Iris pigment epithelial cell (primary cell): Measurements from ENCODE around the gene R3HDM4.

Experiments used
- DNase-seq: peaks from one replicate; pipeline ENCODE4 v3.0.0-alpha.2; 2011; ENCODE audit warnings: low read depth

R3HDM4 gene

GRCh38 chr19:912181-913079 is 589 bp downstream of the R3HDM4 start:
- no peak for DNase-seq

- DNase-seq, result no peak
These were observed 1.6 kb downstream of the R3HDM4 start for GRCh38 chr19:911197-912033.

GRCh38 chr19:907183-907853 is 5.7 kb downstream of the R3HDM4 start:
- no peak for DNase-seq

- no peak for DNase-seq
These were observed 6.5 kb downstream of the R3HDM4 start for GRCh38 chr19:906480-906879.

DNA sequence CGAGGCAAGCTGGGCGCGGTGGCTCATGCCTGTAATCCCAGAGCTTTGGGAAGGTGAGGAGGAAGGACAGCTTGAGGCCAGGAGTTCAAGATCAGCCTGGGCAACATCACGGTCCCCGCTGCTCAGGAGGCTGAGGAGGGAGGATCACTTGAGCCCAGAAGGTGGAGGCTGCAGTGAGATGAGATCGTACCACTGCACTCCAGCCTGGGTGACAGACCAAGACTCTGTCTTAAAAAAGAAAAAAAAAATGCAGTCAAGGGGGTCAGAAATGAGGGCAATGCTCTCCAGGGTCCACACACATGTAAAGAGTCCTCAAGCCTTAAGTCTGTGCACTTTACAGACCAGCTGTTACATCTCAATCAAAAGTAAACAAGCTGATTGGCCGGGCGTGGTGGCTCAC is 8.5 kb downstream of the R3HDM4 start:
- DNase-seq, result no peak

- DNase-seq, result peak; percentile 39
These were observed 9.7 kb downstream of the R3HDM4 start for GRCh38 chr19:903266-903797.

- DNase-seq, result no peak
These were observed 10.4 kb downstream of the R3HDM4 start for GRCh38 chr19:902446-903226.

- no peak for DNase-seq
These were observed 11.0 kb downstream of the R3HDM4 start for GRCh38 chr19:902093-902370.

DNA sequence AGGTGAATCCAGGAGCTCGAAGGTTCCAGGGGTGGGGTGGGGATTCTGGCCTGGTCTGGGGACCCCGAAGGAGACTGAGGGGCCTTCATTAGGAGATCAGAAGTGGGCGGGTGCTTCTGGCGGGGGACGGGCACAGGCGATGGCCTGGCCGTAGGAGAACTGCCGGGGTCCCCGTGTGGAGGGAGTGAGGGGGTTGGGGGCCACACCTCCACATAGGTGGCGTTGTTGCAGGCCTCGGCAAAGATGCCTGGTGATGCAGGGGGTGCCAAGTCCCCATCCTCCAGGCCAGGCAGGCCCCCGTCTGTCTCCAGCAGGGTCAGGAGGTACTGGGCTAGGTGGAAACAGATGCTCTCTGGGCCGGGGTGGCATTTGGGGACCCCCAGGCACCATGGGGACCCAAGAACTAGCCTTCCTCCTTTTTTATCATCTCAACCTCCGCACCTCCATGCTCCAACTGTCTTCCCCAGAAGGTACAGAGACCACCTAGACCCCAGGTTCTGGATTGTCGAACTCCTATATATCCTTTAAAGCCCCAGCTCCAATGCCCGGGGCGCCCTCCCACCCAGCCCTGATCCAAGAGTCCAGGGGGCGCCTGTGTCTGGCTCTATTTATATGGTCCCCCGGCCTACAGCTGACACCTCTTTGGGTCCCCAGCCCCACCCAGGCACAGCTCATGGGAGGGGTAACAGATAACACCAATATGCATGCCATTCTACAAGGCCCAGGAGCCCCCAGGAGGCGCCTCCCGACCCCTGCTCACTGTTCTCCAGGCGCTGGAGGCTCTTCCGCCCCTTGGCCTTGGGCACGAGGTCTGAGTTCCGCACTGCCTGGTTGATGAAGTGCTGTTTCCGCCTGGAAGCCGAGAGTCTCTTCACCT is 11.6 kb downstream of the R3HDM4 start:
- DNase-seq, result no peak

DNA sequence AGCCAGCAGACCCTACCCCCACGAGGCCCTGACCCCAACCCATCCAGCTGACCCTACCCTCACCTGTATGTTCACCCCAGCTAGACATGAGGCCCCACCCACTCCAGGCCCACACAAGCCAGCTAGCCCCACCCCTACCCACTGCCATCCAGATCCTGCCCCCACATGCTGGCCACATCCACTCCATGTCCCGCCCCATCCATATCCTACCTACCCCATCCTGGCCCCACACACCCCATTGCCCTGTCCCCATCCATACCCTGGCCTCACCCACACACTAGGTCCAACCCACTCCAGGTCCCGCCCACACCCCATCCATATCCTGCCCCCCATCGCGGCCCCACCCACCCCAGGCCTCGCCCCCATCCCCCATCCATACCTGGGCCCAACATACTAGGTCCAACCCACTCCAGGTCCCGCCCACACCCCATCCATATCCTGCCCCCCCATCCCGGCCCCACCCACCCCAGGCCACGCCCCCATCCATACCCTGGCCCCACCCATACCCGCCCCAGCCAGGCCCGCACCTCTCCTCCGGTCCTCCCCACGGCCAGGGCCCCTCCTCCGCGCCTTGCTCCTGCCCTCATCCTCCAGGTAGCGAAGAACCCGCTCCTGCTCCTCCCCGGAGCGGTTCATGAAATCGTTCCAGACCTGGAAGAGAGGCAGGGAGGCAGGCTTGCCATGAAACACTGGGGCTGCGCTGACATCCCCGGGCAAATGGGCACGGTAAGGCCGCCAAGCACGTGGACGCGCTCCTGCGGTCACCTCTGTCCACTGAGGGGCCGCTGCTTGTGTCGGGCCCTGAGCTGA is 12.5 kb downstream of the R3HDM4 start:
- DNase-seq, result no peak

- DNase-seq, result no peak
These were observed 13.0 kb downstream of the R3HDM4 start for GRCh38 chr19:900043-900301.

- no peak for DNase-seq
These were observed 13.5 kb downstream of the R3HDM4 start for GRCh38 chr19:899336-900042.

- DNase-seq, result no peak
These were observed 14.4 kb downstream of the R3HDM4 start for GRCh38 chr19:898663-899062.

DNA sequence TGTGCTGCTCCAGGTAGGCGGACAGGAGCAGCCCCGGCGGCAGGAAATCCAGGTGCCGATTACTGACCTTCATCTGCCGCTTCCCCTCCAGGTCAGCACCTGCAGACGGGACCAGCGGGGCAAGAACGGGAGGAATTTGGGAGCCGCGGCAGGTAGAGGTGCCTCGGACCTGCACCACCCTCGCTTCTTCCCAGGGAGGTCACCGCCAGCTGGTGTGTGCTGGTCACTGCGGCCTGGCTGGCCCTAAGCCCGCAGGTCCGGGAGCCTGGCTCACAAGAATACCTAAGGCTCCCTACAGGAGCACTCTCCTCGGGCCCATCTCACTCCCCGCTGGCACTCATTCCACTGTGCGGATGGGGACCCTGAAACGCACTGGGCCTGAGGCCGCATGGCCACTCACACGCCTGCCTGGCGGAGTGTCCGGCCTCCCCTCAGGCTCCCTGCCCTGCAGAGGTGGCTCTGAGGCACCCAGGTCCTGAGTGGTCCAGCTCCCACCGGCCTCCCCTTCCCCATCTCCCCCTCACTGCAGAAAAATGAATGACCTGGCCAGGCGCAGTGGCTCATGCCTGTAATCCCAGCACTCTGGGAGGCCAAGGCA is 15.5 kb downstream of the R3HDM4 start:
- DNase-seq, result no peak

- no peak for DNase-seq
These were observed 16.0 kb downstream of the R3HDM4 start for GRCh38 chr19:896999-897398.

DNA sequence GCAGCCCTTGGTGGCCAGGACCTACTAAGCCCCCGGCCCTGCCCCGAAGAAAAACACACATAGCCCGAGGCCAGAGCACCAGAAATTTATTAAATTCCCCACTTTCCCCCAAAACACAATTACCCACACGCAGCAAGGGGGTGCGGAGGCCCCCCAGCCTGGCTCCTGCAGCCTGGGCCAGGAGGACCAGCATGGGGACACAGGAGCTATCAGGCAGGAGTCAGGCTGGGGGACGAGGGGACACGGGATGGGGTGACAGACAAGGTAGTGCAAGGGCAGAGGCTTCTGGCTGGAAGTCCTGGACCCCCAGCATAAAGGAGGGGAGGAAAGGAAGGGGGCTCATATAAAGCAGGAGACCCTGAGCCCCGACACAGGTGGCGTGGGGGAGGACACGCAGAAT is 16.6 kb downstream of the R3HDM4 start:
- DNase-seq, result no peak

DNA sequence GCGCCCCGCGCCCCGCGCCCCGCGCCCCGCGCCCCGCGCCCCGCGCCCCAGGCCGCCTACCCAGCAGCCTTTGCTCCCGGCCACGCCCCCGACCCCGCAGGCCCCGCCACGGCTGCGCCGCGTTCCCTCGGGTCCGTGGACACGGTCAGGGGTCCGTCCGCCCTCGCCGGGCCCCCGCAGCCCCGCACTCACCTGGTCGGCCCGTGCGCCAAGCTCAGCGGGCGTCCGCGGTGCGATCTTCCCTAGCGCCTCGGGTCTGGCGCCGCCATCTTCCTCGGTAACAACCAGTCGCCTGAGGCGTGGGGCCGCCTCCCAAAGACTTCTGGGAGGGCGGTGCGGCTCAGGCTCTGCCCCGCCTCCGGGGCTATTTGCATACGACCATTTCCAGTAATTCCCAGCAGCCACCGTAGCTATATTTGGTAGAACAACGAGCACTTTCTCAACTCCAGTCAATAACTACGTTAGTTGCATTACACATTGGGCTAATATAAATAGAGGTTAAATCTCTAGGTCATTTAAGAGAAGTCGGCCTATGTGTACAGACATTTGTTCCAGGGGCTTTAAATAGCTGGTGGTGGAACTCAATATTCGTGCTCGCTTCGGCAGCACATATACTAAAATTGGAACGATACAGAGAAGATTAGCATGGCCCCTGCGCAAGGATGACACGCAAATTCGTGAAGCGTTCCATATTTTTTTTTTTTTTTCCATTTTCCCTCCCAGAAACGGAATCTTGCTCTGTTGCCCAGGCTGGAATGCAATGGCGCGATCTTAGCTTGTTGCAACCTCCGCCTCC is 19.9 kb downstream of the R3HDM4 start, which contains the start of the genes MED16 and RNU6-9:
TSS of gene MED16 (minus strand) at position 294 of the 796 bp plus-strand sequence. CDS start 2,056 bp downstream, outside the sequence.
TSS of gene RNU6-9 (plus strand) at position 591 of the 796 bp plus-strand sequence.
- peak; percentile 91 for DNase-seq
